Ovary (tissue), 9 donors: Measurements from ENCODE around the gene DELE1. TPM values are rescaled to one million over a fixed set of nuclear protein-coding genes. Genes with fewer than 3 reads are reported as not detected.
A peak's percentile ranks its signal among the peaks of the same experiment; 100 is the strongest.

Experiments used
- DNase-seq, 5 donors: peaks; one replicate each; pipeline ENCODE4 v3.0.0-alpha.2; 2019 to 2020
- H3K27ac ChIP-seq, 2 donors: fragments of 200-600 bp; one replicate each; pipeline versions ENCODE4 v1.5.1 to v1.8.0; 2019 to 2022
- H3K27me3 ChIP-seq: fragments of 200-600 bp; one replicate; pipeline ENCODE4 v1.8.0; 2022
- H3K36me3 ChIP-seq: fragments of 200-600 bp; sonication (generic); one replicate; pipeline ENCODE4 v1.5.1; 2019
- H3K4me1 ChIP-seq: one replicate; pipeline ENCODE4 v1.8.1; 2013; ENCODE audit warnings: mild to moderate bottlenecking, moderate library complexity; ENCODE audit not compliant: insufficient read depth
- H3K4me3 ChIP-seq: fragments of 200-600 bp; sonication (generic); one replicate; pipeline ENCODE4 v1.5.1; 2017
- H3K9me3 ChIP-seq, 2 donors: fragments of 200-600 bp in 1 of 2; sonication (generic) in 1 of 2; one replicate each; pipeline versions ENCODE4 v1.5.1 to v1.8.1; 2013 to 2019; ENCODE audit warnings: mild to moderate bottlenecking in 1 of 2, moderate library complexity in 1 of 2
- CTCF ChIP-seq, 3 donors: fragments of 450-650 bp in 2 of 3; fragments of 200-600 bp in 1 of 3; IDR thresholded peaks; one replicate each; pipeline versions ENCODE4 v1.5.1 to v1.8.0; 2016 to 2022; ENCODE audit warnings: antibody characterized with exemption in 3 of 3, mild to moderate bottlenecking in 1 of 3
- EP300 ChIP-seq: sonication (generic); formaldehyde crosslinking; IDR thresholded peaks from one replicate; pipeline ENCODE4 v1.6.1; 2017; ENCODE audit warnings: antibody characterized with exemption
- POLR2A ChIP-seq: fragments of 450-650 bp; IDR thresholded peaks from one replicate; pipeline ENCODE4 v1.6.1; 2017; ENCODE audit warnings: antibody characterized with exemption, mild to moderate bottlenecking, moderate library complexity
- WGBS, 3 donors: extraction: QIAGEN DNeasy Blood & Tissue Kit in 1 of 3; methylation state at CpG; one replicate each; pipeline versions ENCODE4 v1.1.5 to v1.1.7; 2013 to 2017; 5-methylcytosine and 5-hydroxymethylcytosine counted together
- intact Hi-C, 4 donors: fragments of 100-400 bp; cut with DNase I; formaldehyde crosslinking; loops; one replicate each; pipeline versions ENCODE4 v1.11.0 to v1.15.1; 2022 to 2023
- polyA plus RNA-seq, 2 donors: library from polyadenylated mRNA; stranded (reverse); fragments of 200-250 nt in 1 of 2; fragments of 350-450 nt in 1 of 2; fragmentation: Illumina TruSeq in 1 of 2; extraction: RNeasy Lipid Tissue Mini Kit (QIAGEN cat#74804) in 1 of 2; gene quantifications; one replicate each; pipeline ENCODE4 v1.2.3, GENCODE V29; 2013 to 2014
- total RNA-seq, 7 donors: library from RNA; depleted of rRNA in 2 of 7; stranded (reverse); fragments of >200 nt in 2 of 7; fragmentation: NEBNext Ultra II Directional in 3 of 7; extraction: Animal tissue kit (Norgen Biotek cat#: 25700) in 3 of 7; gene quantifications; one replicate each; pipeline versions ENCODE4 v1.1.0 to v1.2.4, GENCODE V29; 2016 to 2023
- donor health status: DM: no; HTN: no; CAD: no; lungs with moderate emphysema.
- donor health status: DM: no; HTN: no; CAD: no.
- donor health status: Bipolar disorder and iron deficiency.
- donor health status: DM: yes; HTN: yes; CAD: no.
- donor health status: DM: no; HTN: no; CAD: no.
- donor health status: DM: yes; HTN: yes; CAD: no.

The DELE1 gene
- total and polyA plus RNA-seq, 9 donors = 39.0 to 69.8 (median 48.4) TPM

- Histone ChIP-seq H3K27me3 (no peaks in the 10 kb centered on the region), H3K4me1 (peaks cover 2% of the 10 kb centered on the region), H3K36me3 (no peaks in the 10 kb centered on the region), H3K9me3 (no peaks in the 10 kb centered on the region), H3K27ac (no peak overlapping the region), H3K4me3 (no peak overlapping the region)
- no peak for DNase-seq
- WGBS, 3 donors = 55 to 83% (median 64%) methylated on average over 2 of the region's 2 CpGs
- no peak for TF ChIP-seq EP300
- no peak for TF ChIP-seq CTCF (IDR thresholded peaks at IDR 0.05)
- no peak for TF ChIP-seq POLR2A
- intact Hi-C loops = loop anchor here in 1 of 4 donors (5.0 kb wide), 1 partner anchor 1493 kb away; no protein-coding TSS in a partner anchor
Observed at GRCh38 chr5:141910271-141910673, 13.4 kb upstream of the DELE1 start.

- peak overlapping the region; percentile 31 for H3K4me3 ChIP-seq
- DNase-seq = no peak
- no peak overlapping the region for H3K27ac ChIP-seq
- WGBS, 3 donors = 9 to 16% (median 9%) methylated on average over 16 of the region's 16 CpGs
- TF ChIP-seq CTCF (IDR thresholded peaks at IDR 0.05) (no peak), POLR2A (no peak), EP300 (no peak)
- no peaks in the 10 kb centered on the region for H3K9me3 ChIP-seq
- no peaks in the 10 kb centered on the region for H3K27me3 ChIP-seq
- peaks cover 2% of the 10 kb centered on the region for H3K4me1 ChIP-seq
- intact Hi-C loops = loop anchor here in 1 of 4 donors (5.0 kb wide), 1 partner anchor 1496 kb away; no protein-coding TSS in a partner anchor
- H3K36me3 ChIP-seq = no peaks in the 10 kb centered on the region
Observed at GRCh38 chr5:141913560-141914198, 10.0 kb upstream of the DELE1 start.

- no peaks in the 10 kb centered on the region for H3K9me3 ChIP-seq
- H3K4me3 ChIP-seq = peak overlapping the region; percentile 31
- peak in 3 of 5 donors; percentile 35 to 58 (median 42) for DNase-seq
- no peak overlapping the region for H3K27ac ChIP-seq
- intact Hi-C loops = loop anchor here in 1 of 4 donors (5.0 kb wide), 1 partner anchor 1497 kb away; no protein-coding TSS in a partner anchor
- no peaks in the 10 kb centered on the region for H3K27me3 ChIP-seq
- WGBS, 3 donors = 8 to 16% (median 12%) methylated on average over 26 to 40 of the region's 40 CpGs
- peaks cover 2% of the 10 kb centered on the region for H3K4me1 ChIP-seq
- no peaks in the 10 kb centered on the region for H3K36me3 ChIP-seq
- TF ChIP-seq CTCF (IDR thresholded peaks at IDR 0.05) (no peak), EP300 (no peak), POLR2A (no peak)
Observed at GRCh38 chr5:141914199-141914743, 9.4 kb upstream of the DELE1 start.

- Histone ChIP-seq H3K4me1 (peaks cover 2% of the 10 kb centered on the region), H3K27me3 (no peaks in the 10 kb centered on the region), H3K27ac (no peak overlapping the region), H3K36me3 (no peaks in the 10 kb centered on the region), H3K9me3 (no peaks in the 10 kb centered on the region), H3K4me3 (no peak overlapping the region)
- intact Hi-C loops = loop anchor here in 1 of 4 donors (5.0 kb wide), 1 partner anchor 1497 kb away; no protein-coding TSS in a partner anchor
- TF ChIP-seq EP300 (no peak), CTCF (IDR thresholded peaks at IDR 0.05) (no peak)
- whole genome bisulfite sequencing, 3 donors = 84 to 94% (median 90%) methylated on average over 3 of the region's 3 CpGs
- no peak for DNase-seq
Observed at GRCh38 chr5:141914797-141915196, 8.9 kb upstream of the DELE1 start.
